Stimulated activated CD4-positive, alpha-beta T cell treated with anti-CD3 and anti-CD28 coated beads, TNF-alpha, amount 100 ng/mL, for 1 hour (primary cell): Measurements from ENCODE around the gene DAGLA.

Experiments
- DNase-seq, 3 donors: peaks; one replicate each; pipeline ENCODE4 v3.0.0-alpha.2; 2020; ENCODE audit warnings: low read depth in 3 of 3, low spot score in 1 of 3

The DAGLA gene

DNA sequence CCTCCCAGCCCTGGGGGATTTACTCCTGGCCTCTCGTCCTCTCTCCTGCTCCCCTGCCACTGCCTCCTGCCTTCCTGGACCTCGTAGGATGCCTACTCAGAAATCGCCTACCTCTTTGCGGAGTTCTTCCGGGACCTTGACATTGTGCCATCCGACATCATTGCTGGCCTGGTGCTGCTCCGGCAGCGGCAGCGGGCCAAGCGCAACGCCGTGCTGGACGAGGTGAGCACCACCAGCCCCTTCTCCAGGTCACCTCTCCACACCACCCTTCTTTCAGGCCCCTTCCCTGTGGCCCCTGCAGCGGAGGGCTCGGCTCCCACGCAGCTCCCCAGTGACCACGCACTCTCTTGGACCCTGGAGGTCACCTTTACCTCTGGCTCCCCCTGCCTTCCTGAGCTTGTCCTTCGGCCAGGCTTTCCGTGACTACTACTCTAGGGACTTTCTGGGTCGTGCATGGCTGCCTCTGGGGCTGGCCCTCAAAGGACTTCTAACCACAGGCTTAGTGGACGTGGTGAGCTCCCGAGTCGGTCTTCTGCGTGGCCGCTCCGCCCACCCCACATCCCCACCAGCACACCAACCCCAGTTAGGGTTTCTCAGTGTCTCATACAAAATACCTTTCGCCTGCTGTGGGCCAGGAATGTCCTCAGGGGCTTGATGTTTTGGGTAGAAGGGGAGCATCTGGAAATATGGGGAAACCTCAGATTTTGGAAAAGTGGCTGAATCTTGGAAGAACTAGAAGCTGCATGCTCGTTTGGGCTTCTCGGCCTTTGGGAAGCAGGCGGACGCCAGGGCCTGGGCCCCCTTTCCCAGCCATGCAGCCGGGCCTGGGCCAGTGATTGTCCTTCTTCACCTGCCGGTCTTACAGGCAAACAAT is 48.1 kb downstream of the DAGLA start:
- no peak for DNase-seq

DNA sequence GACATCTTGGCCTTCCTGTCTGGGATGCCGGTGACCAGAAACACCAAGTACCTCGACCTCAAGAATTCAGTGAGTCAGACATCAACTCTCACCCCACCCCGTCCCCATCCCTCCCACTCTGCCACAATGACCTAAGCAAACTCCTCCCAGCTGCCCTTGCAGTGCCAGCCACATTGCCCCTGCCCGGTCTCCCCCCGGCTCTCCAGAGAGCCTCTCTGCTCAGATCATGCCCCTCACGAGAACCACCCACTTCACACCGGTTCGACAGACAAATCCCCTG is 48.7 kb downstream of the DAGLA start:
- no peak for DNase-seq

DNA sequence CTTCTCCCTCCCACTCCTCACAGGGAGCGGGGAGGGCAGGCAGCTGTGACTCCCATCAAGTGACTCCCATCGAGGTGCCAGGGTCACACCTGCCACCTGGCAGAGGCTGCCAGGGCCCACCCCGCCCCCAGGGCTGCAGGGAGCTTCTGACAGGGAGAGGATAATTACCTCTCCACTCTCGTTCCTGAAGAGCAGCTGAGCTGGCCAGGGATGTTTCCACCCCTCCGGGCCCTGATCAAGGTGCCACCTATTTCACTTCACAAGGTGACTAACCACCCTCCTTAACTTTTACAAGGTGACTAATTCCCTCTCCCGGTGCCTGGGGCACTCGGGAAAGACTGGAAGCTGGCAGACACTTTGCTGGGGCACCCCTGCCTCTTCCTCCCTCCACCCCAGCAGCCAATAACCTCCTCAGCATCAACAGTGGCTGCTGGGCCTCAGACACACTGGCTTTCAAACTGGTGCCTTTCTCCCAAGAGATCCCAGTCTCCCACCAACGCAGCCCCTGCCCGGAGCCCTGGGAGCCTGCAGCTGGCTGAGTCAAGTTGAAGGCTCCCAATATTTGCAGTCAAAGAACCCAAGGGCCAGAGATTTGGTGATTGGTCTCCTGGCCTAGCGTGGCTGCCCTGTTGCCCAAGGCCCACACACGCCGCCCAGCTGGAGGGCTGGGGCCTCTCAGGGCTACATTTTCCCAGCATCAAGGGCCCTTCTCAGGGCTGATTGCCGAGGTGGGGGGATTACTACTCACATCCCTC is 50.2 kb downstream of the DAGLA start:
- DNase-seq: no peak

DNA sequence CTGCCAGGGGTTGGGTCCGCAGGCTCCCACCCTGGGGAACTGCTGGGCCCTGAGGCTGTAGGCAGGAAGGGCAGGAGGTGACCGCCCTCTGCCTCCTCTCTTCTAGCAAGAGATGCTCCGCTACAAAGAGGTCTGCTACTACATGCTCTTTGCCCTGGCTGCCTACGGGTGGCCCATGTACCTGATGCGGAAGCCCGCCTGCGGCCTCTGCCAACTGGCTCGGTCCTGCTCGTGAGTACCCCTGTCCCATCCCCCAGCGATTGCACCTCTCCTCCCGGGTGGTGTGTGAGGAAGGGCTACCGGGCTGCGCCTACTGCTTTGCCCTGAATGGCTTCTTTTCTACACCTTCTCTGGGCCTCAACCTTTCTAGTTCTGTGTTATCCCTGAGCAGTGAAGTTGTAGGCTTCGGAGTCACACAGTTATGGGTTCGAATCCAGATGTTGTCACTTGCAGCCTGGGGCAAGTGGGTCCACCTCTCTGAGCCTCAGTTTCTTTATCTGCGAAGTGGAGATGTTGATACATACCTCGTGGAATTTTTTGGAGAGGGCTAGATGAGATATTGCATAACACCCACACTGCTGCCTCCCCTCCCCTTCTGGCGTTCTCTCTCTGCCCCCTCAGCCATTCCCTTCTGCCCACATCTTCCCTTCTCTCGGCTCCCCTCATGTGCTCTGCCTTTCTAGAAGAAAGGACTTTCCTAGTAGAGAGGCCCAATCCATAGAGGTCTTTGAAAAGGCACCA is 51.2 kb downstream of the DAGLA start:
- no peak for DNase-seq

DNA sequence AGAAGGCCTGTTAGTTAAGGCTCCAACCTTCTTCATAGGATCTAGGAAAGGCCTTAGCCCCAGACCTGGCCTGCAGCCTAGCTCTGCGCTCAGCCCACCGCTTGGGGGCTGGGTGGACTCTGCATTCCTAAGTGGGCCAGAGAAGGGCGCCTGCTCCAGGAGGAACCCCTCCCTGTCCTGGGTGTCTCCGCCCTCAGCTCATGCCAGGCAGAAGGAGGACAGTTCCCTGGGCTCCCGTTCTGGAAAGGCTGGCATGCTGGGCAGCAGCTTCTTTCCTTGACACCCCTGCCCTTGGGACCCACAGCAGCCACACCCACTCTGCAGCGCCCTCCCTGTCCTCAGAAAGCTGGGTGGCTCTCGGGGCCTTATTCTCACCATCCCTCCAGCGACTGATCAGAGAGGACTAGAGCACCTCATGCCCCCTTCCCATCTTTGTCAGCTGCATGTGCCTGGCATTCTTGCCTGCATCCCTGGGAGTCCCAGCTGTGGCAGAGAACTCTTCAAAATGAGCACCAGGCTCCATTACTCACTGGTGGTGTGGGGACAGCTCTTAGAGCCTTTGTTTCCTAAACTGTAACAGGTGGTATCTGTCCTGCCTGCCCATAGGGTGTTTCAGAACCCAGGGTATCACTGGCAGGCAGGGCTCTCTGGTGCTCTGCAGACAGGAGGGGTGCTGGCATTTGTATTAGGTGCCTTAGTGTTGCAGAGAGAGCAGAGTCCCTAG is 51.9 kb downstream of the DAGLA start:
- DNase-seq: no peak

DNA sequence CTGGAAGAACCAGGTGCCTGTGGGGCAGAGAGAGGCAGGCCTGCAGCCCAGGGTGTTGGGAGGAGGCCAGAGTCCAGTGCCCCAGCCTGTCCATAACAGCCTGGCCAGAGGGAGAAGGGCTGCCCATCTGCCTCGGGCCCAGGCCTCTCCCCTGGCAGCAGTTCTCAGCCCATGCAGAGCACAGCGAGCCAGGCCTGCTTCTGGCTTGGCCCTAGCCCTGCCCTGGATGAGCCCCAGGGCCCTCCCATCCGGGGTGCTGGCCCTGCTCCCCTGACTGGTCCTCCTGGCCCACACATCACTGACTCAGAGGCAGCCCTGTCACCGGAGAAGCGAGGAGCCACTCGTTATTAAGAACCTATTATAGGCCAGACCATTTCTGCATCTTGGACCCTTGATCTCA is 52.5 kb downstream of the DAGLA start:
- no peak for DNase-seq

DNA sequence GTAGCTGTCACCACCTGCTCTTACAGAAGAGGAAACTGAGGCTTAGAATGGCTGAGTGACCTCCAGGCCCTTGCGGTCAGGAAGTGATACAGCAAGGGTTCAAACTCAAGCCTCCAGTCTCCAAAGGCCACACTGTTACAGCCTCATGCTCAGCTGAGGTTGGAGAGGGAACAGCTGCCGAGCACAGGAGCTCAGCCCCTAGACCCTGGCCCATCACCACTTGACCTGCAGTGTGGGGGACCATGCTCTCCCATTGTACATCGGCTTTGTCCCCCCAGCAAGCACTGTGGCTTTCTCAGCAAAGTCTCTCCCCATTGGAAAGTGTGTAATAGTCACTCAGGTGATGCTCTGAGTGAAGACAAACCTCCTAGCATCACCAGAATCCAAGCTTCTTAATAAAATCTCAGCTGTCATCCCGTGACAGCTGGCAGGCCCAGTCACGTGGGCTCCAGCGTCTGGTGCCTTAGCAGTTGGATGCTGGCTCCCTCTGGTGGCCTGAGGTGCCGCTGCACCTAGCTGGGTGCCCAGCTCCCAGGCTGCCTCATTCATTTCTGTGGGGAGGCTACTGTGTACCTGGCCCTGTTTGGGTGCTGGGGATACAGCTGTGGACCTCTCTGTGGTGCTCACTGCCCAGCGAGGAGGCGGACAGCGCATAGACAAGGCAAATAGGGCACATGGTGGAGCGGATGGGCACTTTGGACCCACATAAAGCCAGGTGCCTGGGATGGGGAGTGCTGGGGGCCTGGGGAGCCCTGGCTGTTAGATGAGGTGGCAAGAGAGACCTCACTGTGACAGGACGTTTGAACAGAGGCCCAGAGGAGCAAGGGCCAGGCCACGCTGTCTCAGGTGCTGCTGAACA is 53.2 kb downstream of the DAGLA start:
- DNase-seq: peak; percentile 63 to 74 (median 71)

DNA sequence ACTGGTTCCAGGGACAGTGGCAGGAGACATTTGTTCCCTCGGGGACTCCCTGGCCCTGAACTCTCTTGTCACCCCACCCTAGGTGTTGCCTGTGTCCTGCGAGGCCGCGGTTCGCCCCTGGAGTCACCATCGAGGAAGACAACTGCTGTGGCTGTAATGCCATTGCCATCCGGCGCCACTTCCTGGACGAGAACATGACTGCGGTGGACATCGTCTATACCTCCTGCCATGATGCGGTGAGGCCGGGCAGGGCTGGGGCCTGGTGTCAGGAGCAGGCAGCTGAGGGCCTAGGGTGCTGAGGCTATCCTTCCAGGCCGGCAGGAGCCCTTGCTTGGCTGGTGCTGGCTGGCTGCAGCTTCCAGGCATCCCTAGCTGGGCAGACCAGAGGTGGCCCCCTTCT is 54.6 kb downstream of the DAGLA start:
- no peak for DNase-seq

DNA sequence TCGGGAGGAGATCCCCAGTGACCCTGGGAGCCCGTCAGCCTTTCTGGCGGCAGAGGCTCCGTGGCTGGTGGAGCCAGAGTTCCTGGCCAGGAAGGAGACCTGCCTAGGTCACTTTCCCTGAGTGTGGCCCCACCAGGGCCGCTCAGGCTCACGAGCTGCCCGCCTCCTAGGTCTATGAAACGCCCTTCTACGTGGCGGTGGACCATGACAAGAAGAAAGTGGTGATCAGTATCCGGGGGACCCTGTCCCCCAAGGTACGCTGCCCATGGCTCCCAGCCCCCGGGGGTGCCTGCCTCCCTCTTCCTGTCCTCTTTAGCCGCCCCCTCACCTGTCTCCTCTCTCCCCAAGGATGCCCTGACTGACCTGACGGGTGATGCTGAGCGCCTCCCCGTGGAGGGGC is 55.2 kb downstream of the DAGLA start:
- DNase-seq: no peak

DNA sequence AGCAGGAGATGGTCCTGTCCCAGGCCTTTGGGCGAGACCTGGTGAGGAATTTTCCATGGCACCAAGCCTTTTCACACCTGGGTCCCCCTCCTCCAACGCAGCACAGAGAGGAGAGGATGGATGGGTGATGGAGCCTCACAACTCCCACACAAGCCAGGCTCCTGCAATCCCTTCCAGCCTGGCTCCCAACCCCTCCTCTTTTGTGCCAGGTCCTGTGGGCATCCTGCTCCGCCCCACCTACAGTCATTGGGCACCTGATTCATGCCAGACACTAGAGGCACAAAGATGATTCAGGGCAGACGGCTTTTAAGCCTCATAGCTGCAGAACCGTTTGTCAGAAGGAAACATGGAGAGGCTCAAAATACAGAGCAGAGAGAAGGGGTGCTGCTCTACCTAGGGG is 56.1 kb downstream of the DAGLA start:
- DNase-seq: no peak

DNA sequence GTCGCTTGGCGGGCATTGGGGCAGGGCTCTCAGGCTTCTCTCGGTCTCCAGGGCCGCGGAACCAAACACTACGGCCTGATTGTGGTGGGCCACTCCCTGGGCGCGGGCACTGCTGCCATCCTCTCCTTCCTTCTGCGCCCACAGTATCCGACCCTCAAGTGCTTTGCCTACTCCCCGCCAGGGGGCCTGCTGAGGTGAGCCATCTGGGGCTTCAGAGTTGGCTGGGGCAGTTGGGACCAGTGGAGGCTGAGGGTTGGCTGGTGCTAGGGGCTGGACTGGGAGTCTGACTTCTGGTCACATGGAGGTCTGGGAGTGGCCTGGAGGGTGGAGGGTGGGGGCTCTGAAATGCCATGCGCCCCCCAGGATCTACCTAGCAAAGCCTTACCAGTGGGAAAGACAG is 56.9 kb downstream of the DAGLA start:
- DNase-seq: no peak

DNA sequence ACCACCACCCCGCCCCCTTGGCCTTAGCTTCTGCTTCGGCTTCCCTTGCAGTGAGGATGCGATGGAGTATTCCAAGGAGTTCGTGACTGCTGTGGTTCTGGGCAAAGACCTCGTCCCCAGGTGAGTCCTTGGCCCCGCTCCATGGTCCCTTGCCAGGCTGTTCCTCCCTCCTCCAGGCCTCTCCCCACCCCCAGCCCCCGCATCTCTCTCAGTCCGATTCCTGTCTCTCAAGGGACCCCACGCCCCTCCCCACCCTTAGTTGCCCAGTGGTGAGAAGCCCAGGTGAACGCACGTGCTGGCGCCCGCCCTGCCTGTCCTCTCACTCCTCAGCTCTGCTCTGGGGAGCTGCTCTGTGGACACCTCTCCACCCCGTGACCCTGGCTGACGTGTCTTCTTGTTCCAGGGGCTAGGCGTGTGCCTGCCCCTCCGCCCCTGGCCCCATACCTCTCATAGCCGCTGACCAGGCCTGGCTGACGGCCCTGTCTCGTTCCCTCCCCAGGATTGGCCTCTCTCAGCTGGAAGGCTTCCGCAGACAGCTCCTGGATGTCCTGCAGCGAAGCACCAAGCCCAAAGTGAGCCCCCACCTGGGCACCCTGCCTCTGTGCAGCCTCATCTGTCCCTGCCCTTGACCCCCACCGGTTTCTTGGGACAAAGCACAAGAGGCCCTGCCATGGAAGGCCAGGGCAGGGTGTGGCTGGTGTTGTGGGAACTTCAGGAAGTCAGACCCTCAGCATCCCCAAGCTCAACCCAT is 57.6 kb downstream of the DAGLA start:
- no peak for DNase-seq

DNA sequence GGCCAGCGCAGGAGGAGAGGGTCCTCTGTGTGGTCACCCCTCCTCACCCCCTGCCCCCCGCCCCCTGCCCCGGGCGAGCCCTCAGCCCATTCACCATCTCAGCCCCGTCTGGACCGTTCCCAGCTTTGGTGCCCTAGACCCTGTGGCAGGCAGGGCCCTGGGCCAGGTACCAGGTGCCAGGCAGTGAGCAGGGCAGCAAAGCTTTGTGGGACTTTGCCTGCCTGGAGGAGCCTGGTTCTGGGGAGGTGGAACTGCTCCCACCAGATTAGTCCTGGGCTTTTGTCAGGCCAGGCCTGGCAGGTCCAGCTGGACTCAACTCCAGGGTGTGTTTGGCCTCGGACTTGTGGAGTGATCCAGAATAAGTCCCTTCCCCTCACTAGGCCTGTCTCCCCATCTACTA is 58.6 kb downstream of the DAGLA start:
- DNase-seq: no peak

DNA sequence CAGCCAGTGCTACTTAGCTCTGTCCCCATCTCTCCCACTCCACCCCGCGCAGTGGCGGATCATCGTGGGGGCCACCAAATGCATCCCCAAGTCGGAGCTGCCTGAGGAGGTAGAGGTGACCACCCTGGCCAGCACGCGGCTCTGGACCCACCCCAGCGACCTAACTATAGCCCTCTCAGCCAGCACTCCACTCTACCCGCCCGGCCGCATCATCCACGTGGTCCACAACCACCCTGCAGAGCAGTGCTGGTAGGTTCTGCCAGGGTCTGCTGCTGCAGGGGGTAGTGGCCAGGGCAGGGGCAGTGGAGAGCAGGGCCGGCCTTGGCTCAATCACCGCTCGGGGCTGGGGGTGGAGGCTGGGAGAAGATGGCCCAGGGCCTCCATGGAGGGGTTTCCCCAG is 59.2 kb downstream of the DAGLA start:
- DNase-seq: no peak

DNA sequence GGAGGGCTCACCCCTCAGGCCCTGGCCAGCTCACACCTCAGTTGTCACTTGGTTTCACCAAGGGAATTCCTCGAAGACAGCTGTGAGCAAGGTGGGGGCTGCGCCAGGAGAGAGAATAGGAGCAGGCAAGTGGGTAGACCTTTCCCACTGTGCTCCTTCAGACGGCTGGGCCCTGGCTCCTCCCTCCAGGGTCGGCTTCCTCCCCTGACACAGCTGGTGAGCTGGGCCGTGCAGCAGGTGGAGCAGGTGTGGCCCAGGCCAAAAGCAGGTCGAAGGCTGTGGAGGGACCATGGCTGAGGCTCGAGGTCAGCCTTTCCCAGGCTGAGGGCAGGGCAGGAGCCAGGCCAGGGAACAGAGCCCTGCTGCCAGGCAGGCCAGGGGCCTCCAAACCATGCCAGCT is 59.8 kb downstream of the DAGLA start:
- DNase-seq: no peak

DNA sequence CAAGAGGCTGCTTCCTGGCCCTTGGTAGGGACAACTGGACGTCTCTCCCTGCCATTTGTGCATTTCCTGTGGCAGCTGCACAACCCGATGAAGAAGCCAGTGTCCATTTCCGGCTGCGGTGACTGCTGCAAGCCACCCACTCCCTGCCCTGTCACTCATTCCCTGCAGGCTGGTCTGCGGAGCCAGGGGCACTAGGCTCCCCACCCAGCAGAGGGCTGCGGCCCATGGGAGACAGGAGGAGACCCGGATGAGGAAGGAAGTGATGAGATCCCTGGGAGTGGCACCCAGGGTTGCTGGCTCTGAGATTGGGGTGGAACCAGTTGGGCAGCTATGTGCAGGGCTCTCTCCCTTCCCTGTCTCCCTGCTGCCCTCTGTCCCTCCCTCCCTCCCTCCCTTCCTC is 62.2 kb downstream of the DAGLA start:
- DNase-seq: no peak

DNA sequence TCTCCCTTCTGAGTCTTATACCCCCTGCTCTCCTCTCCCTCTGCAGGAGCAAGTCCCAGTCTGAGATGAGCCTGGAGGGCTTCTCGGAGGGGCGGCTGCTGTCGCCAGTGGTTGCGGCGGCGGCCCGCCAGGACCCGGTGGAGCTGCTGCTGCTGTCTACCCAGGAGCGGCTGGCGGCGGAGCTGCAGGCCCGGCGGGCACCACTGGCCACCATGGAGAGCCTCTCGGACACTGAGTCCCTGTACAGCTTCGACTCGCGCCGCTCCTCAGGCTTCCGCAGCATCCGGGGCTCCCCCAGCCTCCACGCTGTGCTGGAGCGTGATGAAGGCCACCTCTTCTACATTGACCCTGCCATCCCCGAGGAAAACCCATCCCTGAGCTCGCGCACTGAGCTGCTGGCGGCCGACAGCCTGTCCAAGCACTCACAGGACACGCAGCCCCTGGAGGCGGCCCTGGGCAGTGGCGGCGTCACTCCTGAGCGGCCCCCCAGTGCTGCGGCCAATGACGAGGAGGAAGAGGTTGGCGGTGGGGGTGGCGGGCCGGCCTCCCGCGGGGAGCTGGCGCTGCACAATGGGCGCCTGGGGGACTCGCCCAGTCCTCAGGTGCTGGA is 63.4 kb downstream of the DAGLA start:
- DNase-seq: no peak

DNA sequence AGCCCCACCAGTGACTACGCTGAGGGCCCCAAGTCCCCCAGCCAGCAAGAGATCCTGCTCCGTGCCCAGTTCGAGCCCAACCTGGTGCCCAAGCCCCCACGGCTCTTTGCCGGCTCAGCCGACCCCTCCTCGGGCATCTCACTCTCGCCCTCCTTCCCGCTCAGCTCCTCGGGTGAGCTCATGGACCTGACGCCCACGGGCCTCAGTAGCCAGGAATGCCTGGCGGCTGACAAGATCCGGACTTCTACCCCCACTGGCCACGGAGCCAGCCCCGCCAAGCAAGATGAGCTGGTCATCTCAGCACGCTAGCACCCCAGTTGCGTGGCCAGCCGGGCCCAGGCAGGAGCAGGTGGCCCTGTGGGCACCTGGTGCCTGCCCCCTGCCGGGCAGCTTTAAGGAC is 64.0 kb downstream of the DAGLA start:
- no peak for DNase-seq

DNA sequence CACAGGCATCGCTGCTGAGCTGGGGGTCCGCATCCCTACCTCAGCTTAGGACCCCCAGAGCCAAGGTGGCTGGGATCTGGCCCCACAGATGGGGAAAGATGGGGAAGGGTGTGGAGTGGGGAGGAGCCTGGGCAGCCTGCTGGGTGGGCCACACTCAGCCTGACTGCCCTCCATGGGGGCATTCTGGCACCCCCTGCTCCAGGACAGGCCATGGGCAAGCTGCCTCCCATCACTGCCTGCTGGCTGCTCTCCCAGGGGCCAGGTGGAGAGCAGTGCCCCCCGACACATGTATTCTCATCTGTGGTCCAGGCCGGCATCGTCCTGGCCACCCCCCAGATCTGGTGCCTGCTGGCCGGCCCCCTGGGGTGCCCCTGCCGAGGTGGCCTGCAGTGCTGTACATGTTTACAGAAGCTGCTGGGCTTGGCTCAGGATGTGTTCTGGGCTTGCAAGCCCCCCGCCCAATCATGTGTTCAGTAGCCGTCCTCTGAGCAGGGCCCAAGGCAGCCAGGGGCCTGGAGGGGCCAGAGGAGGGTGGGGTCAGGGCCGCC is 64.5 kb downstream of the DAGLA start:
- DNase-seq: no peak
